ENCODE measurements around the gene DLG2.

The DLG2 gene

GRCh38 chr11:83557653-83558052, 2069.5 kb downstream of the DLG2 start:
- no peaks in the 10 kb centered on the region for H3K27me3 ChIP-seq (ENCODE audit: insufficient read depth, poor library complexity, severe bottlenecking)
- DNase-seq (ENCODE audit: low read depth in 1 of 2, low spot score in 1 of 2): no peak
- TF ChIP-seq POLR2AphosphoS5 (IDR thresholded peaks at IDR 0.05; ENCODE audit: low read depth) (no peak), GABPA (IDR thresholded peaks at IDR 0.05; ENCODE audit: low read depth) (no peak), CTCF (IDR thresholded peaks at IDR 0.05; ENCODE audit: insufficient read depth, low read length) (no peak), SPI1 (IDR thresholded peaks at IDR 0.05; ENCODE audit: borderline replicate concordance, low read depth) (no peak)
- TF ChIP-seq, protein P1, sequence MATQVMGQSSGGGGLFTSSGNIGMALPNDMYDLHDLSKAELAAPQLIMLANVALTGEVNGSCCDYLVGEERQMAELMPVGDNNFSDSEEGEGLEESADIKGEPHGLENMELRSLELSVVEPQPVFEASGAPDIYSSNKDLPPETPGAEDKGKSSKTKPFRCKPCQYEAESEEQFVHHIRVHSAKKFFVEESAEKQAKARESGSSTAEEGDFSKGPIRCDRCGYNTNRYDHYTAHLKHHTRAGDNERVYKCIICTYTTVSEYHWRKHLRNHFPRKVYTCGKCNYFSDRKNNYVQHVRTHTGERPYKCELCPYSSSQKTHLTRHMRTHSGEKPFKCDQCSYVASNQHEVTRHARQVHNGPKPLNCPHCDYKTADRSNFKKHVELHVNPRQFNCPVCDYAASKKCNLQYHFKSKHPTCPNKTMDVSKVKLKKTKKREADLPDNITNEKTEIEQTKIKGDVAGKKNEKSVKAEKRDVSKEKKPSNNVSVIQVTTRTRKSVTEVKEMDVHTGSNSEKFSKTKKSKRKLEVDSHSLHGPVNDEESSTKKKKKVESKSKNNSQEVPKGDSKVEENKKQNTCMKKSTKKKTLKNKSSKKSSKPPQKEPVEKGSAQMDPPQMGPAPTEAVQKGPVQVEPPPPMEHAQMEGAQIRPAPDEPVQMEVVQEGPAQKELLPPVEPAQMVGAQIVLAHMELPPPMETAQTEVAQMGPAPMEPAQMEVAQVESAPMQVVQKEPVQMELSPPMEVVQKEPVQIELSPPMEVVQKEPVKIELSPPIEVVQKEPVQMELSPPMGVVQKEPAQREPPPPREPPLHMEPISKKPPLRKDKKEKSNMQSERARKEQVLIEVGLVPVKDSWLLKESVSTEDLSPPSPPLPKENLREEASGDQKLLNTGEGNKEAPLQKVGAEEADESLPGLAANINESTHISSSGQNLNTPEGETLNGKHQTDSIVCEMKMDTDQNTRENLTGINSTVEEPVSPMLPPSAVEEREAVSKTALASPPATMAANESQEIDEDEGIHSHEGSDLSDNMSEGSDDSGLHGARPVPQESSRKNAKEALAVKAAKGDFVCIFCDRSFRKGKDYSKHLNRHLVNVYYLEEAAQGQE (IDR thresholded peaks at IDR 0.05; ENCODE audit: insufficient replicate concordance, low read depth): no peak
- H3K4me3 ChIP-seq (replicated peaks; ENCODE audit: insufficient read depth, low read length): no peak overlapping the region
- H3K27ac ChIP-seq (replicated peaks): no peak overlapping the region

GRCh38 chr11:83554876-83555275, 2072.3 kb downstream of the DLG2 start:
- Histone ChIP-seq H3K27me3 (ENCODE audit: insufficient read depth, poor library complexity, severe bottlenecking) (no peaks in the 10 kb centered on the region), H3K4me3 (replicated peaks; ENCODE audit: insufficient read depth, low read length) (no peak overlapping the region), H3K27ac (replicated peaks) (no peak overlapping the region)
- no peak for DNase-seq (ENCODE audit: low read depth in 1 of 2, low spot score in 1 of 2)
- no peak for TF ChIP-seq GABPA (IDR thresholded peaks at IDR 0.05; ENCODE audit: low read depth)

- DNase-seq (ENCODE audit: low read depth in 1 of 2, low spot score in 1 of 2): no peak
- no peak overlapping the region for H3K27ac ChIP-seq (replicated peaks)
- no peak overlapping the region for H3K4me3 ChIP-seq (replicated peaks; ENCODE audit: insufficient read depth, low read length)
- H3K27me3 ChIP-seq (ENCODE audit: insufficient read depth, poor library complexity, severe bottlenecking): no peaks in the 10 kb centered on the region
- TF ChIP-seq CTCF (IDR thresholded peaks at IDR 0.05; ENCODE audit: insufficient read depth, low read length): no peak
- no peak for TF ChIP-seq POLR2AphosphoS5 (IDR thresholded peaks at IDR 0.05; ENCODE audit: low read depth)
- no peak for TF ChIP-seq SPI1 (IDR thresholded peaks at IDR 0.05; ENCODE audit: borderline replicate concordance, low read depth)
Observed at GRCh38 chr11:83549984-83550667, 2077.0 kb downstream of the DLG2 start.

DNA sequence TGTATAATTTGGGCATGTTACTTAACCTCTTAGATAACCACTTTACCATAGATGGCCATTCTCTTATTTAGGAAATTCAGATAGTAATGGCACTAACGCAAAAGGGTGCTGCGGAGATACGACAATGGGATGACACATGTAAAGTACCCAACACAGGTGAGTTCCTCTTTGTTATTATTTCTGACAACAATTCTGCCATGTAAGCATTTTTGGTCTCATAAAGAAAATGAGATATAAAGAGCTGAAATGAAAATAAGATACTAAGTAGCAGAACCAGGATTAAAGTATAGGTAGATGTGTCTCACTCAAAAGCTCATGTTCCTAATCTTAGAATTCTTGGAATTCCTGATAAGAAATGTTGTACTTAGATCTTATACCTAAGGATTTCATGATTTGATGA, 2080.8 kb downstream of the DLG2 start:
- Histone ChIP-seq H3K27me3 (ENCODE audit: insufficient read depth, poor library complexity, severe bottlenecking) (no peaks in the 10 kb centered on the region), H3K4me3 (replicated peaks; ENCODE audit: insufficient read depth, low read length) (no peak overlapping the region), H3K27ac (replicated peaks) (no peak overlapping the region)
- TF ChIP-seq SPI1 (IDR thresholded peaks at IDR 0.05; ENCODE audit: borderline replicate concordance, low read depth): no peak
- TF ChIP-seq, protein P1 (IDR thresholded peaks at IDR 0.05; ENCODE audit: insufficient replicate concordance, low read depth): no peak
- TF ChIP-seq CTCF (IDR thresholded peaks at IDR 0.05; ENCODE audit: insufficient read depth, low read length): no peak
- no peak for TF ChIP-seq POLR2AphosphoS5 (IDR thresholded peaks at IDR 0.05; ENCODE audit: low read depth)
- no peak for TF ChIP-seq GABPA (IDR thresholded peaks at IDR 0.05; ENCODE audit: low read depth)
- no peak for DNase-seq (ENCODE audit: low read depth in 1 of 2, low spot score in 1 of 2)
